GM19452 (cell line): Measurements from ENCODE around the gene CDR2.
"Not testable (repeated sequence)": the region's sequence is repeated elsewhere in the genome, so short reads cannot be mapped to it uniquely, and the experiment has no call there.

Experiments used
- ATAC-seq: cut with Tn5 transposase; IDR thresholded peaks from one replicate; pipeline ENCODE4 v1.9.1; 2021; ENCODE audit not compliant: unreplicated experiment

CDR2 gene

DNA sequence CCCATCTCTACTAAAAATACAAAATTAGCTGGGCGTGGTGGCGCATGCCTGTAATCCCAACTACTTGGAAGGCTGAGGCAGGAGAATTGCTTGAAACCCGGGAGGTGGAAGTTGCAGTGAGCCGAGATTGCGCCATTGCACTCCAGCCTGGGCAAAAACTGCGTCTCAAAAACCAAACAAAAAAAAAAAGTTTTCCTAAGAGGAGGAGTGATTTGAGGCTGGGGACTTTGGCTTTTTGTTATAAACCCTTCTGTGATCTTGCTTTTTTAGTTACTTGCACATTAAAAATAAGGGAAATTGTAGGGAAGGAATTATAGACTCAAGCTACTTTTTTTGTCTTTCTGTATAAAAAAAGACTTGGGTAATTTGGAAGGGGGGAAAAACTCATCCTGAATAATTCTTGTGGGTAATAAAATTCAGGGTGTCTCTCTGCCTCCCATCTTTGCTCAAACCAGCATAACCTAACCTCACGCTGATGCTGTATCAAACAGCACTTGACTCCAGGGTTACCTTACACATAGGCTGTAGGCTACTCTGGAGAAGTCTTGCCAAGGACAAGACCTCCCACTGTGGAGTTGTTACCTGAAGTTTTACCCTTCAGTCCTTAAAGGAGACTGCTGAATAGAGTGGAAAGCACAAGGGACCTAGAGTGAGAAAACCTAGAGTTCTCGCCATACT lies 1.7 kb upstream of the CDR2 start:
- no peak for ATAC-seq

DNA sequence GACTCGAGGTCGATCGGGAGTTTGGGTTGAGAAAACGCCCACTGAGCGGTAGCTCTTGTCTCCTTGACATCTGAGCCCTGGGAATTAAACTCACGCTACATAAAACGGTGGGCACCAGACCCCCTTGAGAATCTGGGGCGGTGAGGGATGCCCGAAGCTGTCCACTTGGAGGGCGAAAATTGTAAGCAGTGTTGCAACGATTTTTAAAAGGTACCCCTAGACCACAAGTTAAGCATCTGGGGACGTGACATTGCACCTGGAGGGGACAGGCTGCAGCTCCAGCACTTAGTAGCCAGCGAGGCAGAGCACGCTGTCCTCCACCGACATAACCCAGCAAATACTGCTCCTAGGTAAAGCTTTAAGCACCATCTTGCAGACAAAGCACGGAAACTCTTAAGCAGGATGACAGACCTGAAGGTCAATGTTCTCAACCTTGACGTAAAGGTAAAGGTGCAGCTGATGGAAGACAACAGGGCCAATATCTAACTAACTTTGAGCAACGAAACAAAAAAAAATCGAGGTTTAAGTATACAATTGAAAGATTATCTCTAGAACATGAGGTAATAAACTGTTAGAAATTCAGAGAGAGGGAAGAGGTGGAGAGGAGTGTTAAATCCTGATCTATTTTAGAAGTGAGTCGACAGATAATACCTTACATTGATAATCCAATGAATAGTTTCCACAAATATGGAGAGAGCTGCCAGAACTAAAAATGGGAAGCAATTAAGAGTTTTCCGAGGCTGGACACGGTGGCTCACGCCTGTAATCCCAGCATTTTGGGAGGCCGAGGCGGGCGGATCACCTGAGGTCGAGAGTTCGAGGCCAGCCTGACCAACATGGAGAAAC lies 921 bp upstream of the CDR2 start:
- no peak for ATAC-seq

DNA sequence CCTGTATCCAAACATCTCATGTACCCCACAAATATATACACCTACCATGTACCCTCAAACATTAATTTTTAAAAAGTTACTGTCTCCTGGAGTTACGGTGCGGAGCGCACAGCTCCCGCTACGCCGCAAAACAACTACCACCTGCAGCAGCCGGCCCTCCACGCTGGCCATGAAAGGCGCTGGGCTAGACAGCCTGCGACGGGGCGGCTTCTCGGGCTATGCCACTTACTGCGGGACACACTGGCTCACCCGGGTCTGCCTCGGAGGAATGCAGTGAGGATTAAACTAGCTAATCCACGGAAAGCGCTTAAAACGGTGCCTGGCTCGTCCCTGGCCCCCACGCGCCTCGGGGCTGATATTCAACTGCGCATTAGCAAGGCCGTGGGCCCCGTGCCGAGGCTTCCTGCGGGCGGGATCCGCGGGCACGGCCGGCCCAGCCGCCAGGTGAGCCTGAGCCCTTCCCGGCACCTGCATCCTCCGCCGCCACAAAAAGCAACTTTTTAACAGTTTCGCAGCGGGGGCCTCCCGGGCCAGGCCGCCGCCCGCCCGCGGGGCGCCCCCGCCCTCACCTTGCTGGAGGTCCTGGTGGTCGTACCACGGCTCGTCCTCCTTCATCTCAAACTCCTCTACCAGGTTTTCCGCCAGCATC lies 633 bp downstream of the CDR2 start:
- peak; percentile 20 for ATAC-seq

DNA sequence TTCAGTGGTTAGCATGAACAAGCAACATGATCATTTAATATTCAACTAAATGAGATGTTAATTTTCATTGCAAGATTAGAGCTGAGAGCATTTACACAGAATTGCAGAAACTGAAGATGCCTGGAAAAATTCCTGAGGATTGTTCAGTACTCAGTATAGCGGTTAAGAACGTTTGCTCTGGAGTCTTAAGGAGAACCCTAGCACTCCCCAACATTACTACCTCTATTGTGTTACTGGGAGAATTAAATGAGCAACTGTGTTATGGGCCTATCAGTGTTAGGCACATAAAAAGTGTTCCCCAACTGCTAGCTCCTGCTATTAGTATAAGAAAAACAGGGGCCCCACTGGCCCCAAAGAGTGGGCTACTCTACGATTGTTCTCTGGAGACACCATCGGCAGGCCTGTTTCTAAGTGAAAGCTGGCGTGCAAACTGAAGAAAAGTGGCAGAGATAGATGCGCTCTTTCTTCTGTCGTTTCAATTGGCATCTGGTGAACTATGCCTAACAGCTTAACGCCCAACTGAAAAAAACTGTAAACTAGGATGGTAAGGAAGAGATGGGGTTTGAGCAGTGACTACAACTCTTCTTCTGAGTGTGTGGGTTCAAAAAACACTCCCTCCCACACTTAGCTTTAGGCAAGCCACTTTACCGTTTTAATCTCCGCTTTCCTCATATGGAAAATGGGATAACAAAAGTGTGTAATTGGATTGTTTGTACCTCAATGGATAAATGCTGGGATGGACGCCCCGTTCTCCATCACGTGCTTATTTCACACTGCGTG lies 1.3 kb downstream of the CDR2 start:
- no peak for ATAC-seq

DNA sequence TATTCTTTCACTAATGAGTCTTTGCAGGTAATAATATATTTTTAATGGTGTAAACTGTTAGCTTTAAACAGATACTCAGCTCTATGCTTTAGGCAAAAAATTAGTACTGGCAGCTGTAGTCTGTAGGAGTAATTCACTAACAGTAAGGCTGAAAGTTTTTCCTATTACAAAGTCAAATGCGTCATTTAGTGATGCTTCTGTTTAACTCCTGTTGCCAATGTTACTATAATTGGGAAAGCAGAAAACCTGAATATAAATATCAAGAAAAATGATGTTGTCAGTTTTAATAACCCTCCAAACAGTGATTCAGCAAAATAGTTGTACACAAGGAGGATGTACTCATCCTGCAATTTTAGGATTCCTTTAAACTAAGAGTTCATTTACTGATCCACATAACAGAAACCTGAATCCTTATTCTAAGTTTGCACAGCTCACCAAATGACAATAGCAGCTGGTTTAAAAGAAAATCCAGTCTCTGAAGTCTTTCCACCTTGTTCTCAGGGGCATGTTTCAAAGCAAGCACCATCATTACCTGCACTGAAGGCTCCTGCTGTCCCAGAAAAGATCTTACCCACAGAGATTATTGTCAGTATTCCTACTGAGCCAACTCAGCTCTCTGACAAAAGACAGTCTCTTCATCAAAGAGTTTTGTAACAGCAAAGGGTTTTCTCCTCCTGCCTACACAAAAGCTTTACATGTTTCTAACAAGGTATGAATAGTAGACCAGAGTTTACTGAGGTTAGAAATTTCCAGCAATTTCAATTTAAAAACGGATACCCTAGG lies 4.2 kb downstream of the CDR2 start:
- ATAC-seq: no peak

DNA sequence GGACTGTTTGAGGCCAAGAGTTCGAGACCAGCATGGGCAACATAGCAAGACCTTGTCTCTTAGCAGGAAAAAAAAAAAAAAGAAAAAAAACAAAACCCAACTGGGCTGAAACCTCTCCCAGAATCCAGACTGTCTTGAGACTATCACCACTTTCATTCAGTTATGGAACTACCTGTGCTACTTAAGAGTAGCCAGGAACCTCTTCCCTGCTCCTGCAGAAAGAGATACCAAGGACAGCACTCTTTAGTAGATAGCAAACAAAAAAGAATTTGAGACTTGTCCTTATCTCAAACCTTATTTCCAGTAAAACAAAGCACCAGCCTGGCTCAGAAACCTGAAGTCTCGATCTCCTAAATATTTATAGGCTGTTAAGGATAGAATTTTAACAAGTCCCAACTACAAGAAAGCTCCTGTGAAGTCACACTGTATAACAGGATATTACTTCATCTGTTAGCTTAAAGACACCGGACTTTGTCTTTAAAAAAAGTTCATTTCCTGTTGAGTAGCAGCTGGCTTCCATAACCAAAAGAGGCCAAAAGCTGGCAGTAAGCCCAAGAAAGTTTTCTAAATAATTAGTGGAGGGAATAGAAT lies 5.1 kb downstream of the CDR2 start:
- ATAC-seq: no peak

DNA sequence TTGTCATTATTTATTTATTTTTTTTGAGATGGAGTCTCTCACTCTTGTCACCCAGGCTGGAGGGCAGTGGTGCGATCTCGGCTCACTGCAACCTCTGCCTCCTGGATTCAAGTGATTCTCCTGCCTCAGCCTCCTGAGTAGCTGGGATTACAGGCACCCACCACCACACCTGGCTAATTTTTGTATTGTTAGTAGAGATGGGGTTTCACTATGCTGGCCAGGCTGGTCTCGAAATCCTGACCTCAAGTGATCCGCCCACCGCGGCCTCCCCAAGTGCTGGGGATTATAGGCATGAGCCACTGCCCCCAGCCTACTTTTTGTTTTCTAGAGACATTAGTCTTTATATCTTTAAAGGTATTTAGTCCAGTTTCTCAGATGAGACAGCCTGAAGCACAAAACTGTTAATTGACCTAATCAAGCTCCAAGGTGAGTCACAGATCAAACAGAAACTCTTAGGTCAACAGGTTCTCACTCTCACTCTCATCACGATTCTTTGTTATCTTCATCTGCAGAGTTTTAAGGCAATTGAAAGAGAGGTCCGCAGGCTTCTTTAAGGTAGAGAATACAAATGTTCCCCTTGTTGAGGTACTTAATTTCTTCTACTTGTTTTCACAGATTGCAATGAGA lies 6.1 kb downstream of the CDR2 start:
- not testable (repeated sequence) for ATAC-seq

DNA sequence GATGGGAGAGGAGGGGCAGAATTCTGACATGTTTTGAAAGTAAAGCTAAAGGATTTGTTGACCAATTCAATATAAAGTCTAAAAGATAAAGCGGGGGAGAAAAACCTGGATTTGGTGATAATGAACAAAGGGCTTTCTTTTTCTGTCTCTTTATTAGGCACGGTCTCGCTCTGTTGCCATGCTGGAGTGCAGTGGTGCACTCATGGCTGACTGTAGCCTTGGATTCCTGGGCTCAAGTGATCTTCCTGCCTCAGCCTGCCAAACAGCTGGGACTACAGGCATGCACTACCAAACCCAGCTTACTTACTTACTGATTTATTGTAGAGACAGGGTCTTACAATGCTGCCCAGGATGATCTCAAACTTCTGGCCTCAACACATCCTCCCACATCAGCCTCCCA lies 7.5 kb downstream of the CDR2 start:
- no peak for ATAC-seq

DNA sequence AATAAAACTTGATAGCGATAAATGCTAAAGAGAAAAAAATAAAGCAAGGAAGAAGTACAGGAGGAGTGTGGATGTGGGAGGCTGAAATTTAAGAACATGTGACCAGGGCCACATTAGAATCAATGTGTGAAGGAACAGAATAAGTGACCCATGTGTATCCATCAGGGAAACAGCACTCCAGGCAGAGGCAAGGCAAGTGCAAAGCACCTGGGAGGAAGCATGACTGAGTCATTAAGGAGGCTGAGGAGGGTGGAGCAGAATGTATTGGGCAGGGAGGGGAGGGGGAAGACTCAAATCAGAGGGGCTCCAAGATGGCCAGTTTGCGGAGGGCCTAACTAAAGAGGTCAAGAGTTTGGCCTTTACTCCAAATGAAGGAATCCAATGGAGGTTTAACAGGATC lies 8.0 kb downstream of the CDR2 start:
- no peak for ATAC-seq

DNA sequence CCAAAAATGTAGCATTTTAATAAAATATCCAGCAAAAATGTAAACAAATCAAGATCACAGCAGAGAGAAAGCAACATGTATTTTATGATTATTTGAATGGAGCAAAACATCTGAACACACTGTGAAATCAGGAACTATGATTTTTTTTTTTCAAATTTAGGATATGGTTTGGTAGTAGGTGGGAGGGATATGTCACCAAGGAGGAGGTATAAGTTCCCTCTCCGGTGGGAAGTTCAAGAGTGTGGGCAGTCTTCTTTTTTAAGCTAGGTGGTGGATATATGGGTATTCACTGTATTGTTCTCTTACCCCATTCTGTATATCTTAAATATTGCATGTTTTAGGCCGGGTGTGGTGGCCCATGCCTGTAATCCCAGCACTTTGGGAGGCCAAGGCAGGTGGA lies 10.2 kb downstream of the CDR2 start:
- ATAC-seq: no peak

DNA sequence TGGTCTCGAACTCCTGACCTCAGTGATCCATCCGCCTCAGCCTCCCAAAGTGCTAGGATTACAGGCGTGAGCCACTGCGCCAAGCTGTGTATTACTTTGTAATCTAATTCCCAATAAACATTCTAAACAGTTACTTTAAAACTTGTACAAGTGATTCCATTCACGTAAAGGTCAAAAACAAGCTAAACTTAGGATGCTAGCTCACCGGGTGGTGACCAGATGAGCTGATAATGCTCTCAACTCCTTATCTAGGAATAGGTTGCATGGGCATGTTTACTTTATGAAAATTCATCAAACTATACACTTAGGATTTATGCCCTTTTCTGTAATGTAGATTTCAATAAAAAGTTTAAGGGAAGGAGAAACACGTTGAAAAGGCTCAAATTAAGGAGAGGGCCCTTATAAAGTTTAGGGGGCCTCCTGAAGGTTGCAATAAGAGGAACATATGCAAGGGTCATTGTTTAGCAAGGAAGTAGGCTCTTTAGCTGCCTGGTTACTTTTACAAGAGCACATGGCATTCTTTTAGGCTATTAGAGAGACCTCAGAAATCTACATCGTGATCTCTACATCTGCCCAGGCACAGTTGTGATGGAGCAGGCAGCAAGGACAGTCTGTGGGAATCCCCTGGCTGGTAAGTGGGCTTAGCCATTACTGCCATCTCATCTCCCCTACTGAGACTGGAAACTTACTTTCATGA lies 13.3 kb downstream of the CDR2 start:
- ATAC-seq: no peak

DNA sequence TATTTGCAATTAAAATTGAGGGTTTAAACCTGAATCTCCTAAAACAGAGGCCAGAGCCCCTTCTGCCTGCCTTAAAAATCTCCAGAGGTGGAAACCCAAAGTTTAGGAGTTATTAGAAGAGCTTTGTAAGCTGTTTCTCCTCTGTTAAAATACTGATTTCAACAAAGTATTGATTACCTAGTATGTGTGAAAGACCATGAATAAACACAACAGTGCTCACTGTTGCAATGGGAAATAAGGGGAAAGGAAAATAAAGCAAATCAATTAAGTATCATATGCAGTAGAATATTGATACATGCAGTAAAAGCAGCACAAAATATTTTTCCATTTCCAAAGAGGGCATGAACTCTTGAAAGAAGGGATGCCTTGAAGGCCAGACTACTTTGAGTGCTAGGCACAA lies 14.7 kb downstream of the CDR2 start:
- no peak for ATAC-seq

DNA sequence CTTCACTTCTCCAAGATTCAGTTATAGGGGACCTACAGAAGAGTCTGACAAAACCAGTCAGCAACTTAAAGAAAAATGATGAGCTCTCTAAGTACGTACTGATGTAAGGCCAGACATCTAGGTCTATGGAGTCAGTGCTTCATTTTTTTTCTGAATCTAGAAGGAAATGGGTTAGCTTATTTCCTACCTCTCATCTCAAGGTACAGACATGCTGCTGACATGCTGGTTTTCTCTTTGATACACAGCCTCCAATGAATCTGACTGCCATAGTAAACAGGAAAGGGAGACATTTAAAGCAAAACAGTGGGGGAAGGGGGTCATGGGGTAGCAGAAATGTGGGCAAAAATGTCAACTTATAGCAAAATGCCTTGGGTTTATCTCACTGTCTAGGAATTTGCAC lies 16.4 kb downstream of the CDR2 start:
- no peak for ATAC-seq

DNA sequence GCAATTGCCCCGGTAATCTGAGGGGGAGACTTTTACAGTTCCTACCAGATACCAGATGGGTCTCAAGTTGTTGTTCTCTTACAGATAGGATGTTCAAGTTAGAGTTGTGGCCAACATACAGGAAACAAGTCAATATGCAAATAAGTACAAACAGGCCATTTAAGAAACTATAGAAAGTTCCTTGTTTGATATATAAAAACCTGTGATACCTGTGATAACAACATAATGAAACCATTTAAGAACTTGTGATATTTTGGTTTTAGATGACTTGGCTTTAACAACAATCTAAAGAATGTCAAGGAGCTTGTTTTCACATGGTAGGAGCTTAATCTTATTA lies 16.8 kb downstream of the CDR2 start:
- peak; percentile 57 for ATAC-seq

DNA sequence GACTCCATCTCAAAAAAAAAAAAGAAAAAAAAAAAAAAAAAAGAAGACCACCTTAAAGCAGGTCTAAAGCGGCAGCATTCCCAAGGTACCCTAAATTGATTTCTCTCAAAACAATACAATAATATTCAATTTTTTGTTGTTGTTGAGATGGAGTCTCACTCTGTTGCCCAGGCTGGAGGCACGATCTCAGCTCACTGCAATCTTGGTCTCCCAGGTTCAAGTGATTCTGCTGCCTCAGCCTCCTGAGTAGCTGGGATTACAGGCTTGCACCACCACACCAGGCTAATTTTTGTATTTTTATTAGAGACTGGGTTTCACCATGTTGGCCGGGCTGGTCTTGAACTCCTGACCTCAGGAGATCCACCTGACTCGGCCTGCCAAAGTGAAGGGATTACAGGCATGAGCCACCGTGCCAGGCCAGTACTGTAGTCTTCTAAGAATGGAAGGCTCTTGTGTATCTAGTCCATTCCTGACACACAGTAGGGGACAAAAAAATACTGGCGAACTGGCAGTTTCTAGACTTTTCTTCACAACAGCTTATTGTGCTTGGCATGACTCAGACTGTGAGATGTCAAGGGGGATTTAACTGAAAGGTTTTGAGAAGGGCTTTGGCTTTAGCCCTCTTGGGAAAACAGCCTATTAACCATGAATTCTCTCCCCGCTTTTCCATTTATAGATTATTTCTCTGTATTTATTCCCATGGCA lies 17.3 kb downstream of the CDR2 start:
- ATAC-seq: peak; percentile 29

DNA sequence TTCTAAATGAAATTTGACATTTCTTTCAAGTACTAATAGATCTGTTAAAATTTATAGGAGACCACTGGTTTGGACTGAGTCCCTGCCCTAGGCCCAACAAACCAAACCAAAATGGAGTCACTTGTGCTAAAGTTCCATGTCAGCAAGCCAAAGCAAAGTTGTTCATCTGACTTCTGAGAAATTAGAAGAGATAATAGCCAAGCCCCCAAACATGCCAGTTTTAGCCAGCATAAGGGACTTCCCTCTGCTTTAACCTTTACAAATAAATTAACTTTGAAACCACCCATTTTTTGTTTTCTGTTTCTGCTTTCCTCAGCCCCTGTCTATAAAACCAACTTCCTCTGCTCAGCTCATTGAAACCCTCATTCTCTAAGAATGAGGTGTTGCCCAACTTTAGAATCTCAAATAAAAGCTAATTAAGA lies 18.9 kb downstream of the CDR2 start:
- ATAC-seq: no peak

DNA sequence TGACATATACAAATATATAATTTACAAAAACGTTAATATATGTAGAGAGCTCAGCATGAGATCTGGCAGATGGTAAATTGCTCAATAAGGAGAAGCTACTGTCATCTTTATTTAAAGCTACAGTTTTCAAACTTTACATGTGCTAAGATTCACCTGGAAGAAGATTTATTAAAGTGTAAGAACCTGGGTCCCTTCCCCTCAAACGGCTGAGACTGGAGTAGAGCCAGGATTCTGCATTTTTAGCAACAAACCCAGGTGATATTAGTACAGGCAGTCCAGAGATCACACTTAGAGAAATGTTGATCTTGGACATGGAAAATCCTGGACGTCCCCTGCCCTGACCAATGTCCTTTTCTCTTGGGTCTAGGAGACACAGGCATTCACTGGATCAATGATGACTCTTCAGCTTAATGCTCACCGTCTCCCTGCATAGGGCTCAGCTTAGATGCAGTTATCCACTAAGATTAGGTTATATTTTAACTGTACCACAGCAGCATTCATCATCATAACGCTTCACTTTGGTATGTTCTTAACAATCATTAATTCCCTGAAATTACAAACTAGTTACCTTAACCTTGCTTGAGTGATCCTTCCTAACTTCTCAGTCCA lies 20.4 kb downstream of the CDR2 start:
- no peak for ATAC-seq
